Fibroblast of lung (primary cell): Measurements from ENCODE around the gene STX3.

Experiments
- EZH2 ChIP-seq: IDR thresholded peaks from 2 replicates; pipeline ENCODE4 v1.5.1; 2012; ENCODE audit warnings: low read length, control low read depth, mild to moderate bottlenecking; ENCODE audit errors: missing control alignments
- TF ChIP-seq, protein P1 (sequence below), 2 donors: IDR thresholded peaks in 1 of 2; conservative IDR thresholded peaks in 1 of 2; 1 replicate in 1 of 2; 2 replicates in 1 of 2; pipeline ENCODE4 v1.5.1; 2011 to 2012; ENCODE audit warnings: low read length in 2 of 2, control low read depth in 1 of 2, inconsistent platforms in 1 of 2, low read depth in 1 of 2, mild to moderate bottlenecking in 1 of 2

DNA sequence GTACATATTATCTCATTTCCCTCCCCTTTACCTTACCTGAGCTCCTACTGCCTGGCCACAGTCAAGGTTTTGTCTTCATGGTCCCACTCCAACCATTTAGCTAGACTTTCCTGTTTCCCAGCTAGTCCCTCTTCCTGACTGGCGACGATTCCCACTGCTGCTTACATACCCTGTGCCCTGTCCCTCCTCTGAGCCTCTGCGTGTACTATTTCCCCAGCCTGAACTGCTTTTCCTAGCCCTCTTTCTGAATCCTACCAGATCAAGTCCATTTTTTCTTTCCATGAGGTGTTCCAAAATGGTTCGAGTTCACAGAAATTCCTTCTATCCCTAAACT is 32.0 kb downstream of the STX3 start:
- TF ChIP-seq, protein P1, sequence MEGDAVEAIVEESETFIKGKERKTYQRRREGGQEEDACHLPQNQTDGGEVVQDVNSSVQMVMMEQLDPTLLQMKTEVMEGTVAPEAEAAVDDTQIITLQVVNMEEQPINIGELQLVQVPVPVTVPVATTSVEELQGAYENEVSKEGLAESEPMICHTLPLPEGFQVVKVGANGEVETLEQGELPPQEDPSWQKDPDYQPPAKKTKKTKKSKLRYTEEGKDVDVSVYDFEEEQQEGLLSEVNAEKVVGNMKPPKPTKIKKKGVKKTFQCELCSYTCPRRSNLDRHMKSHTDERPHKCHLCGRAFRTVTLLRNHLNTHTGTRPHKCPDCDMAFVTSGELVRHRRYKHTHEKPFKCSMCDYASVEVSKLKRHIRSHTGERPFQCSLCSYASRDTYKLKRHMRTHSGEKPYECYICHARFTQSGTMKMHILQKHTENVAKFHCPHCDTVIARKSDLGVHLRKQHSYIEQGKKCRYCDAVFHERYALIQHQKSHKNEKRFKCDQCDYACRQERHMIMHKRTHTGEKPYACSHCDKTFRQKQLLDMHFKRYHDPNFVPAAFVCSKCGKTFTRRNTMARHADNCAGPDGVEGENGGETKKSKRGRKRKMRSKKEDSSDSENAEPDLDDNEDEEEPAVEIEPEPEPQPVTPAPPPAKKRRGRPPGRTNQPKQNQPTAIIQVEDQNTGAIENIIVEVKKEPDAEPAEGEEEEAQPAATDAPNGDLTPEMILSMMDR (conservative IDR thresholded peaks at IDR 0.05 in 1 of 2, IDR thresholded peaks at IDR 0.05 in 1 of 2; ENCODE audit: low read depth in 1 of 2, low read length in 2 of 2): no peak
- TF ChIP-seq EZH2: no peak
